Ishikawa (cell line): Measurements from ENCODE around the gene GLYAT.

Experiments used
- EP300 ChIP-seq: IDR thresholded peaks from 2 replicates; pipeline ENCODE4 v1.6.1; 2012; ENCODE audit warnings: borderline replicate concordance
- NFIC ChIP-seq: IDR thresholded peaks from 2 replicates; pipeline ENCODE4 v1.6.1; 2012
- TCF12 ChIP-seq: IDR thresholded peaks from 2 replicates; pipeline ENCODE4 v1.6.1; 2012; ENCODE audit warnings: low read depth
- TEAD4 ChIP-seq: IDR thresholded peaks from 2 replicates; pipeline ENCODE4 v1.6.1; 2012
- TF ChIP-seq, protein P1 (sequence below): IDR thresholded peaks from 2 replicates; pipeline ENCODE4 v1.6.1; 2012
- TF ChIP-seq, protein P2 (sequence below): IDR thresholded peaks from 2 replicates; pipeline ENCODE4 v1.6.1; 2012; ENCODE audit warnings: low read depth, mild to moderate bottlenecking

DNA sequence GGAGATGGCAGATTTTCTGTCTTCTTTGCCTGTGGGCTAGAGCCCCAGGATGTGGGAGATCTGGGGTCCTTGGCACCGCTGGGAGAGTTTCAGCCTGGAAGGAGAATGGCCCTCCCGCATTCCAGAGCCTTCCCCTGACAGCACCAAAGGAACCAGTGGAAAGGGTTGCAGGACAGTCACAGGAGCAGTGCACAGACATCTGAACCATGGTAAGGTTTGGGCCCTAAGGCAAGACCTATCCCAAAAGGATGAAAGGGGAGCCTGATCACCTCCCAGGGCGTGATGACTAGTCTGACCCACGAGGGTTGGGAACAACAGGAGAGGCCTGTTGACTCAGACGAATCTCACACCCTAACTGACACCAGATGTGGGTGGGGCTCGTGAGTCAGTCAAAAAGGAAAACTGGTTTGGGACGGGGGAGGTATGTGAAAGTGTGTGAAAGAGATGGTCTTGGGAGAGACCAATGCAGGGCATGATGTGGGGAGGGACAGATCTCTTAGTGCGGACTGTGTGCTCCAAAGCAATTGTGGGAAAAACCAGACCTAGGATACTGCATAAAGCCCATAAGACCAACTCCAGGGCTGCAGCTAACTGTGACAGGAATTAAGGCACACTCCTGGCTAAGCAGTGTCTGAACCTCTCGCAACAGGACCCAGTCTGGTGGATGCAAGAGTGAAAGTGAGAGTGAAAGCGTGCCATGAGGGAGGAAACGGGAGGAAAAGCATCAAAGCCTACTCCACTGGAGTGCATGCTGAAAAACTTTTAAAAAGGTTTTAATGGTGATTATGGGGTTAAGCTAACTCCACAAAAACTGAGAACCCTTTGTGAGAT is 39.1 kb upstream of the GLYAT start:
- no peak for TF ChIP-seq TEAD4
- TF ChIP-seq, protein P1, sequence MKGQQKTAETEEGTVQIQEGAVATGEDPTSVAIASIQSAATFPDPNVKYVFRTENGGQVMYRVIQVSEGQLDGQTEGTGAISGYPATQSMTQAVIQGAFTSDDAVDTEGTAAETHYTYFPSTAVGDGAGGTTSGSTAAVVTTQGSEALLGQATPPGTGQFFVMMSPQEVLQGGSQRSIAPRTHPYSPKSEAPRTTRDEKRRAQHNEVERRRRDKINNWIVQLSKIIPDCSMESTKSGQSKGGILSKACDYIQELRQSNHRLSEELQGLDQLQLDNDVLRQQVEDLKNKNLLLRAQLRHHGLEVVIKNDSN = no peak
- TF ChIP-seq, protein P2, sequence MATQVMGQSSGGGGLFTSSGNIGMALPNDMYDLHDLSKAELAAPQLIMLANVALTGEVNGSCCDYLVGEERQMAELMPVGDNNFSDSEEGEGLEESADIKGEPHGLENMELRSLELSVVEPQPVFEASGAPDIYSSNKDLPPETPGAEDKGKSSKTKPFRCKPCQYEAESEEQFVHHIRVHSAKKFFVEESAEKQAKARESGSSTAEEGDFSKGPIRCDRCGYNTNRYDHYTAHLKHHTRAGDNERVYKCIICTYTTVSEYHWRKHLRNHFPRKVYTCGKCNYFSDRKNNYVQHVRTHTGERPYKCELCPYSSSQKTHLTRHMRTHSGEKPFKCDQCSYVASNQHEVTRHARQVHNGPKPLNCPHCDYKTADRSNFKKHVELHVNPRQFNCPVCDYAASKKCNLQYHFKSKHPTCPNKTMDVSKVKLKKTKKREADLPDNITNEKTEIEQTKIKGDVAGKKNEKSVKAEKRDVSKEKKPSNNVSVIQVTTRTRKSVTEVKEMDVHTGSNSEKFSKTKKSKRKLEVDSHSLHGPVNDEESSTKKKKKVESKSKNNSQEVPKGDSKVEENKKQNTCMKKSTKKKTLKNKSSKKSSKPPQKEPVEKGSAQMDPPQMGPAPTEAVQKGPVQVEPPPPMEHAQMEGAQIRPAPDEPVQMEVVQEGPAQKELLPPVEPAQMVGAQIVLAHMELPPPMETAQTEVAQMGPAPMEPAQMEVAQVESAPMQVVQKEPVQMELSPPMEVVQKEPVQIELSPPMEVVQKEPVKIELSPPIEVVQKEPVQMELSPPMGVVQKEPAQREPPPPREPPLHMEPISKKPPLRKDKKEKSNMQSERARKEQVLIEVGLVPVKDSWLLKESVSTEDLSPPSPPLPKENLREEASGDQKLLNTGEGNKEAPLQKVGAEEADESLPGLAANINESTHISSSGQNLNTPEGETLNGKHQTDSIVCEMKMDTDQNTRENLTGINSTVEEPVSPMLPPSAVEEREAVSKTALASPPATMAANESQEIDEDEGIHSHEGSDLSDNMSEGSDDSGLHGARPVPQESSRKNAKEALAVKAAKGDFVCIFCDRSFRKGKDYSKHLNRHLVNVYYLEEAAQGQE = no peak
- no peak for TF ChIP-seq NFIC
- TF ChIP-seq EP300 = no peak
- no peak for TF ChIP-seq TCF12
